Subcutaneous adipose tissue (tissue), 4 donors: ENCODE data around the gene TMBIM1. TPM values are rescaled to one million over a fixed set of nuclear protein-coding genes. Genes with fewer than 3 reads are reported as not detected.

Source experiments
- total RNA-seq, 4 donors: library from RNA; depleted of rRNA; stranded (reverse); fragments of >200 nt; gene quantifications; one replicate each; pipeline ENCODE4 v1.1.0, GENCODE V29; 2016
- TF ChIP-seq, protein P1 (sequence below): fragments of 450-650 bp; IDR thresholded peaks from one replicate; pipeline ENCODE4 v1.5.1; 2016; ENCODE audit warnings: low read depth, mild to moderate bottlenecking, control low read depth, antibody characterized with exemption, moderate library complexity

TMBIM1 gene
- total RNA-seq, 4 donors from 2014 or later = 246 to 398 (median 281) TPM

GRCh38 chr2:218284106-218284811, 8.0 kb downstream of the TMBIM1 start:
- TF ChIP-seq, protein P1, sequence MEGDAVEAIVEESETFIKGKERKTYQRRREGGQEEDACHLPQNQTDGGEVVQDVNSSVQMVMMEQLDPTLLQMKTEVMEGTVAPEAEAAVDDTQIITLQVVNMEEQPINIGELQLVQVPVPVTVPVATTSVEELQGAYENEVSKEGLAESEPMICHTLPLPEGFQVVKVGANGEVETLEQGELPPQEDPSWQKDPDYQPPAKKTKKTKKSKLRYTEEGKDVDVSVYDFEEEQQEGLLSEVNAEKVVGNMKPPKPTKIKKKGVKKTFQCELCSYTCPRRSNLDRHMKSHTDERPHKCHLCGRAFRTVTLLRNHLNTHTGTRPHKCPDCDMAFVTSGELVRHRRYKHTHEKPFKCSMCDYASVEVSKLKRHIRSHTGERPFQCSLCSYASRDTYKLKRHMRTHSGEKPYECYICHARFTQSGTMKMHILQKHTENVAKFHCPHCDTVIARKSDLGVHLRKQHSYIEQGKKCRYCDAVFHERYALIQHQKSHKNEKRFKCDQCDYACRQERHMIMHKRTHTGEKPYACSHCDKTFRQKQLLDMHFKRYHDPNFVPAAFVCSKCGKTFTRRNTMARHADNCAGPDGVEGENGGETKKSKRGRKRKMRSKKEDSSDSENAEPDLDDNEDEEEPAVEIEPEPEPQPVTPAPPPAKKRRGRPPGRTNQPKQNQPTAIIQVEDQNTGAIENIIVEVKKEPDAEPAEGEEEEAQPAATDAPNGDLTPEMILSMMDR = no peak

DNA sequence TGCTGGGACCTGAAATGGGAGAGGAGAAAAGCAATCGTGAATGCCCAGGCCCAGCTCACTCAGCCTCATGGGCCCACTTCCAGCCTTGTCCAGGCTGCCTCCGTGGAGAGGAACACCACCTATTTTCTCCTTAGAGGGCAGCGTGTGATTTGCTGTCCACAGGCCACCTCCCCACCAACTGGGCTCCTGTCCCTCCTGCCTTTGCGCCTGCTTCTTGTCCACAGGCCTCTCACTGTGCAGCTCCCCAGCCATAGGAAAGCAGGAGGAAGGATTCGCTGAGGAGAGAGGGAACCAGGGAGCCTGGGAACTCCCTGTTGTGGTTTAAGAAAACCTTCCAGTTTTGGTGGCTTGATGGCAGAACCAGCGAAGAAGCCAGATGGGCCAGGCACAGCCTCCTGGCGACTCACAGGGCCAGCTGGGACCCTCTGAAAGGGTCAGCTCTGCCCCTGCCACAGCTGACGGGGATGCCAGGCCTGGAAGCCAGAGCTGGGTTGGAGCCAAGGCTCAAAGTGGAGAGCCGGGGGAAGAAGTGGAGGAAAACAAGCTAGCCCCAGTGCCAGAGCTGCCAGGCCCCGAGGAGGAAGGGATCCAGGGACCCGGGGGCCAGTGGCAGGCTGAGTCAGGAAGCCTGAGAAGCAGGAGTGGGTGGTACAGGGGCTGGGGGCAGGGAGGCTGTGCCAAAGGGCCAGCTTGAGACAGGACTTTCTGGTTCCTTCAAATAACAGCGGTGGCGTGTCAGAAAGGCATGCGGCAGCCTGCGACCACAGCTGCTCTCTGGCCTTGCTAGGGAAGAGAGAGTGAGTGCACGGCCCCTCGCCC, 9.9 kb downstream of the TMBIM1 start:
- TF ChIP-seq, protein P1 = no peak

DNA sequence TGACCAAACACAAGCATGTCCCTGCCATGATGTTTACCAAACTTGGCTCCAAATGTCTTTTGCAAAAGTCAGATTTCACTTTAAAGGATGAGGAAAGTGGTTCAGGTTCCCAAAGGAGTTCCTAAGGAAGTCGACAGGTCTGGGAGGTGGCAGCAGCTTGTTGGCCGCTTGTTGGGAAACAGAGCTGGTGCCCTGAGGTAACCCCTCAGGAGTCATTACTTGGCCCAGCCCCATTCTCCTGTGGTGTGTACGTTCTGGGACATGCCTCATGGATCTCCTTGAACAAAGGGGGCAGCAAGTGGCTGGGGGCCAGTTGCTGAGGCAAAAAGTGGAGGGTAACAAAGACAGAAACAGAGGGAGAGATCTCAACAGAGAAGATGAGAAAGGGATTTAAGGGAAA, 10.9 kb downstream of the TMBIM1 start:
- TF ChIP-seq, protein P1 = no peak

DNA sequence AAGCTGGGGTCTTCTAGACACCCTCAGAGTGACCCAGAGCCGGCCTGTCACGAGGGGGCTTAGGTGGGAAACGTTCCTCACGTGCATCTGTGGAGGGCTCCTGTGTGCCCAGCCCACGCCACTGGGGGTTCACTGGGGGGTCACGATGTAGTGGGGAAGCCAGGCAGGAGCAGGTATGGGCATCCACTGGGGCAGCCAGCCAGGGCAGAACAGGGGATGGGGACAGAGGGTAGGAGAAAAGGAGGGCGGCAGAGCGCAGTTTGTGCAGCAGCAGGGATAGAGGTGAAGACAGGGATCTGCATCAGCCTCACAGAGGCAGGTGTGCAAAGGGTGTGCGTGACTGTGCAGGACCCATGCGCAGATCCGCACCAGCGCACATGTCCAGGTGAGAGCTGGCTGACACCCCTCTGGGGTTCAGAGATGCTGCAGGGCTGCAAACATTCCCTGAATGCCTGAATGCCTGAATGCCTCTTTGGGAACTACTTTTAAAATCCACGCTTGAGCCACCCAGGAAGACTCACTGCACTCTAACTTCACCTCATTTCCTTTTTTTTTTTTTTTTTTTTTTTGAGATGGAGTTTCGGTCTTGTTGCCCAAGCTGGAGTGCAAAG, 11.9 kb downstream of the TMBIM1 start:
- TF ChIP-seq, protein P1 = no peak

- TF ChIP-seq, protein P1 = no peak
Measured at GRCh38 chr2:218278531-218279360, 13.6 kb downstream of the TMBIM1 start.

DNA sequence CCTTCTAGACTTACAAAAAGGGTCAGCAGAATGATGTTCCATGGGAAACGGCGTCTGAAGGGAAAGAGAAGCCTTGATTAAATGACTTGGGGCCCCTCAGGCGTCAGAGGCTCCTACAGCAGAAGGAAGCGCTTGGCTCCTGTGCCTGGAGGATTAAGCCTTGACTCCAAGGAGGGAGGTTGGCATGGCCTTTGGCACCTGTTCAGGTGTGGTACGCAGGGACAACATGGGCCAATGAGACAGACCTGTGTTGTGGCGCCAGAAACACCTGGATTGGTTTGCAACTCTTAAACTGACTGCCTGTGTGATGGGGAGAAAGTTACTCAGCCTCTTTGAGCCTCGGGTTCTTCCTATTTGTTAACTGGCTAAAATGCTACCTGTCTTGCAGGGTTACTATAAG, 14.4 kb downstream of the TMBIM1 start:
- TF ChIP-seq, protein P1 = no peak
